ENCODE data around the gene PIK3R2.
"Not testable (repeated sequence)": the region's sequence is repeated elsewhere in the genome, so short reads cannot be mapped to it uniquely, and the experiment has no call there.

Gene PIK3R2

GRCh38 chr19:18205200-18205892 is 52.4 kb downstream of the PIK3R2 start:
- DNase-seq, result peak; percentile 58 to 85

GRCh38 chr19:18206018-18206417 is 53.1 kb downstream of the PIK3R2 start:
- DNase-seq, result no peak

GRCh38 chr19:18208098-18208951 is 55.4 kb downstream of the PIK3R2 start:
- peak; percentile 16 to 62 for DNase-seq

GRCh38 chr19:18209912-18210311 is 56.9 kb downstream of the PIK3R2 start:
- not testable (repeated sequence) for DNase-seq

- no peak for DNase-seq
Observed at GRCh38 chr19:18211683-18212082, 58.7 kb downstream of the PIK3R2 start.

GRCh38 chr19:18214779-18215433 is 61.9 kb downstream of the PIK3R2 start:
- DNase-seq, result no peak

GRCh38 chr19:18216789-18217188 is 63.8 kb downstream of the PIK3R2 start:
- no peak for DNase-seq

- no peak for DNase-seq
Observed at GRCh38 chr19:18218159-18218558, 65.2 kb downstream of the PIK3R2 start.

- DNase-seq, result no peak
Observed at GRCh38 chr19:18218600-18218999, 65.6 kb downstream of the PIK3R2 start.

Data from NCI-H524 (cell line).